NCI-H82 (cell line): ENCODE results near the gene HTR3A.
A peak's percentile ranks its signal among the peaks of the same experiment; 100 is the strongest.
"Not testable (repeated sequence)": the region's sequence is repeated elsewhere in the genome, so short reads cannot be mapped to it uniquely, and the experiment has no call there.

Experiments used
- DNase-seq: peaks from one replicate; lab custom pipeline; 2025; lab: John Stamatoyannopoulos, UW

The HTR3A gene

GRCh38 chr11:113974741-113975470 lies at the start of gene HTR3A:
TSS of gene HTR3A (plus strand) at chr11:113975108. CDS start at chr11:113975326, 218 bp downstream.
- DNase-seq = peak; percentile 89

GRCh38 chr11:113926273-113927197 lies 48.4 kb upstream of the HTR3A start:
- no peak for DNase-seq

- DNase-seq = no peak
Measured at GRCh38 chr11:113928311-113928710, 46.6 kb upstream of the HTR3A start.

- DNase-seq = no peak
Measured at GRCh38 chr11:113932788-113933187, 42.1 kb upstream of the HTR3A start.

GRCh38 chr11:113934193-113934592 lies 40.7 kb upstream of the HTR3A start:
- DNase-seq = not testable (repeated sequence)

- DNase-seq = no peak
Measured at GRCh38 chr11:113934761-113935160, 40.1 kb upstream of the HTR3A start.

- DNase-seq = no peak
Measured at GRCh38 chr11:113935858-113936257, 39.0 kb upstream of the HTR3A start.

GRCh38 chr11:113937918-113938317 lies 37.0 kb upstream of the HTR3A start:
- DNase-seq = no peak

GRCh38 chr11:113942256-113942655 lies 32.7 kb upstream of the HTR3A start:
- no peak for DNase-seq

- not testable (repeated sequence) for DNase-seq
Measured at GRCh38 chr11:113946162-113946561, 28.7 kb upstream of the HTR3A start.

- no peak for DNase-seq
Measured at GRCh38 chr11:113947994-113948393, 26.9 kb upstream of the HTR3A start.

GRCh38 chr11:113949891-113950290 lies 25.0 kb upstream of the HTR3A start:
- DNase-seq = no peak

- peak; percentile 42 for DNase-seq
Measured at GRCh38 chr11:113951537-113951936, 23.4 kb upstream of the HTR3A start.

GRCh38 chr11:113952070-113952469 lies 22.8 kb upstream of the HTR3A start:
- no peak for DNase-seq

GRCh38 chr11:113952588-113952987 lies 22.3 kb upstream of the HTR3A start:
- no peak for DNase-seq

GRCh38 chr11:113954235-113954634 lies 20.7 kb upstream of the HTR3A start:
- DNase-seq = no peak

GRCh38 chr11:113956986-113957385 lies 17.9 kb upstream of the HTR3A start:
- peak; percentile 89 for DNase-seq

GRCh38 chr11:113960702-113961330 lies 14.1 kb upstream of the HTR3A start:
- no peak for DNase-seq

- DNase-seq = no peak
Measured at GRCh38 chr11:113967361-113967760, 7.5 kb upstream of the HTR3A start.

- peak; percentile 93 for DNase-seq
Measured at GRCh38 chr11:113971506-113972195, 3.3 kb upstream of the HTR3A start.

GRCh38 chr11:113977071-113977490 lies 2.2 kb downstream of the HTR3A start:
- no peak for DNase-seq

GRCh38 chr11:113977701-113978100 lies 2.8 kb downstream of the HTR3A start:
- no peak for DNase-seq
